Activated CD8-positive, alpha-beta memory T cell treated with anti-CD3 and anti-CD28 coated beads, Interleukin-2, amount 50 U/mL, for 48 hours (primary cell): ENCODE data around the gene FASLG.
"Not testable (repeated sequence)": the region's sequence is repeated elsewhere in the genome, so short reads cannot be mapped to it uniquely, and the experiment has no call there.

Source experiments
- DNase-seq: peaks from one replicate; pipeline ENCODE4 v3.0.0-alpha.2; 2020

The FASLG gene

GRCh38 chr1:172658871-172659453 lies at the start of gene FASLG:
Gene FASLG, plus strand, starts transcription at chr1:172659103. Its CDS starts 99 bp downstream, at chr1:172659202.
- DNase-seq: peak; percentile 78

GRCh38 chr1:172609528-172609927 lies 49.4 kb upstream of the FASLG start:
- no peak for DNase-seq

- DNase-seq: no peak
Measured at GRCh38 chr1:172612478-172612877, 46.4 kb upstream of the FASLG start.

GRCh38 chr1:172613294-172613693 lies 45.6 kb upstream of the FASLG start:
- no peak for DNase-seq

GRCh38 chr1:172616195-172616594 lies 42.7 kb upstream of the FASLG start:
- DNase-seq: no peak

GRCh38 chr1:172616636-172617035 lies 42.3 kb upstream of the FASLG start:
- DNase-seq: no peak

- not testable (repeated sequence) for DNase-seq
Measured at GRCh38 chr1:172620603-172621002, 38.3 kb upstream of the FASLG start.

- no peak for DNase-seq
Measured at GRCh38 chr1:172622541-172622940, 36.4 kb upstream of the FASLG start.

GRCh38 chr1:172623748-172624147 lies 35.2 kb upstream of the FASLG start:
- no peak for DNase-seq

GRCh38 chr1:172626845-172627244 lies 32.1 kb upstream of the FASLG start:
- no peak for DNase-seq

- DNase-seq: no peak
Measured at GRCh38 chr1:172627702-172628101, 31.2 kb upstream of the FASLG start.

- DNase-seq: no peak
Measured at GRCh38 chr1:172628401-172628800, 30.5 kb upstream of the FASLG start.

- DNase-seq: no peak
Measured at GRCh38 chr1:172629170-172629569, 29.7 kb upstream of the FASLG start.

- no peak for DNase-seq
Measured at GRCh38 chr1:172629638-172630037, 29.3 kb upstream of the FASLG start.

- DNase-seq: no peak
Measured at GRCh38 chr1:172630056-172630818, 28.7 kb upstream of the FASLG start.

- no peak for DNase-seq
Measured at GRCh38 chr1:172630868-172631267, 28.0 kb upstream of the FASLG start.

- DNase-seq: no peak
Measured at GRCh38 chr1:172637522-172637921, 21.4 kb upstream of the FASLG start.

GRCh38 chr1:172638249-172638648 lies 20.7 kb upstream of the FASLG start:
- no peak for DNase-seq

- DNase-seq: peak; percentile 82
Measured at GRCh38 chr1:172638885-172639831, 19.7 kb upstream of the FASLG start.

GRCh38 chr1:172640111-172640510 lies 18.8 kb upstream of the FASLG start:
- no peak for DNase-seq

- no peak for DNase-seq
Measured at GRCh38 chr1:172641492-172641891, 17.4 kb upstream of the FASLG start.

GRCh38 chr1:172642970-172643369 lies 15.9 kb upstream of the FASLG start:
- no peak for DNase-seq

GRCh38 chr1:172646653-172647052 lies 12.2 kb upstream of the FASLG start:
- no peak for DNase-seq
